OCI-LY7 (cell line): ENCODE data around the gene FAM76B. TPM values are rescaled to one million over a fixed set of nuclear protein-coding genes. Genes with fewer than 3 reads are reported as not detected.

Experiments
- BruUV-seq: library from RNA; stranded (reverse); fragments of 400-500 nt; replicated peaks from 2 replicates; lab custom pipeline; 2021; lab: Mats Ljungman, UMichigan
- CTCF ChIA-PET: fragments of 300-600 bp; sonication (Branson Sonifier 250); formaldehyde crosslinking; loops from one replicate; lab custom pipeline; 2022; ENCODE audit warnings: antibody characterized with exemption; ENCODE audit not compliant: unreplicated experiment; lab: Charles Lee
- POLR2A ChIA-PET: fragments of 300-600 bp; sonication (Branson Sonifier 250); formaldehyde crosslinking; loops from one replicate; lab custom pipeline; 2022; ENCODE audit warnings: antibody characterized with exemption; lab: Charles Lee
- DNase-seq: peaks from one replicate; pipeline ENCODE4 v3.0.0-alpha.2; 2015; ENCODE audit warnings: low spot score
- H2AFZ ChIP-seq: fragments of 200-600 bp; sonication (generic), shearing (Covaris generic); 2 replicates; pipeline ENCODE4 v1.6.1; 2014; ENCODE audit warnings: mild to moderate bottlenecking, antibody characterized with exemption, low read length, moderate library complexity
- H3K27ac ChIP-seq: fragments of 200-600 bp; sonication (generic); 2 replicates; pipeline ENCODE4 v1.5.1; 2014; ENCODE audit warnings: mixed run types, low read depth, mild to moderate bottlenecking, moderate library complexity, low read length, inconsistent platforms; ENCODE audit not compliant: poor library complexity, severe bottlenecking
- H3K36me3 ChIP-seq: fragments of 200-600 bp; sonication (generic); 2 replicates; pipeline ENCODE4 v1.6.1; 2014; ENCODE audit warnings: mild to moderate bottlenecking, antibody characterized with exemption, low read length, moderate library complexity, mixed read lengths; ENCODE audit not compliant: insufficient read depth
- H3K4me1 ChIP-seq: fragments of 200-600 bp; sonication (generic); 2 replicates; pipeline ENCODE4 v1.5.1; 2014; ENCODE audit warnings: mild to moderate bottlenecking, low read length; ENCODE audit not compliant: insufficient read depth, poor library complexity, severe bottlenecking
- H3K4me2 ChIP-seq: fragments of 200-600 bp; sonication (generic); 2 replicates; pipeline ENCODE4 v1.6.1; 2014; ENCODE audit warnings: mild to moderate bottlenecking, low read length
- H3K4me3 ChIP-seq: fragments of 200-600 bp; sonication (generic); 2 replicates; pipeline ENCODE4 v1.5.1; 2014; ENCODE audit warnings: mild to moderate bottlenecking, low read depth, low read length; ENCODE audit not compliant: poor library complexity, severe bottlenecking
- H3K79me2 ChIP-seq: fragments of 200-600 bp; sonication (generic); 2 replicates; pipeline ENCODE4 v1.6.1; 2016; ENCODE audit warnings: low read depth, mild to moderate bottlenecking, low read length, moderate library complexity, mixed read lengths; ENCODE audit not compliant: insufficient read depth
- H3K9me2 ChIP-seq: fragments of 200-600 bp; sonication (generic); 2 replicates; pipeline ENCODE4 v1.6.1; 2016; ENCODE audit warnings: mild to moderate bottlenecking, low read length, mixed read lengths; ENCODE audit not compliant: insufficient read depth
- H3K9me3 ChIP-seq: fragments of 200-600 bp; sonication (generic); 2 replicates; pipeline ENCODE4 v1.6.1; 2014; ENCODE audit warnings: mild to moderate bottlenecking, mixed run types, low read length, mixed read lengths
- H4K20me1 ChIP-seq: fragments of 200-600 bp; sonication (generic); 2 replicates; pipeline ENCODE4 v1.6.1; 2014; ENCODE audit warnings: mild to moderate bottlenecking, antibody characterized with exemption, low read length, moderate library complexity, mixed read lengths; ENCODE audit not compliant: insufficient read depth
- EZH2phosphoT487 ChIP-seq: fragments of 200-600 bp; sonication (generic); IDR thresholded peaks from 2 replicates; pipeline ENCODE4 v1.6.1; 2018; ENCODE audit warnings: low read depth, borderline replicate concordance, mild to moderate bottlenecking, mixed run types, antibody characterized with exemption, low read length, moderate library complexity, mixed read lengths
- intact Hi-C: fragments of 100-400 bp; cut with micrococcal nuclease; formaldehyde crosslinking; loops from one replicate; pipeline ENCODE4 v1.10.0; 2022; ENCODE audit not compliant: unreplicated experiment
- total RNA-seq, 2 experiments: library from RNA; depleted of rRNA in 1 of 2; stranded (reverse); fragments of >200 nt in 1 of 2; shearing (Covaris generic) in 1 of 2; gene quantifications; 2 replicates each; pipeline ENCODE4 v1.2.3, GENCODE V29; 2014 to 2022
- TF ChIP-seq, protein P1 (sequence below): fragments of 200-600 bp; sonication (generic); conservative IDR thresholded peaks from 2 replicates; pipeline ENCODE4 v1.5.1; 2014; ENCODE audit warnings: mild to moderate bottlenecking, antibody characterized with exemption, low read length, moderate library complexity, mixed read lengths

The FAM76B gene
- total RNA-seq, 2 experiments from 2014 or later: 40.9 to 53.7 TPM

DNA sequence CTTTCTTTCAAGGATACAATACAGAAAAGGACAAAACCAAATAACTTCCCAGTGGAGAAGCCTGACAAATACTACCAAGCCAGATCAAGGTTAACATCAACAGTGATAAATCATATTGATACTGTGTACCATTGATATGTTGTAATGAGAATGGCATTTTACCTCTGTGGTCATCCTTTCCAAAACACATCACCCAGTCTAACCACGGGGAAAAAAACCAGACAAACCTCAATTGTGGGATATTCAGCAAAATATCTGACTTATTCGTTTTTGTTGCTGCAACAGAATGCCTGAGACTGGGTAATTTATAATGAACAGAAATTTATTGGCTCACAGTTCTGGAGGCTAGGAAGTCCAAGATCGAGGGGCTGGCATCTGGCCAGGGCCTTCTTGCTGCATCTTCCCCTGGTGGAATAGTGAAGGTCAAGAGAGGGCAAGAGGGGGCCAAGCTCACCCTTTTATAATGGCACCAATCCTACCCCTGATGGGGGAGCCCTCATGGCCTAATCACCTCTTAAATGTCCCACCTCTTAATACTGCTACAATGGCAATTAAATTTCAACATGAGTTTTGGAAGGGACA, 66.1 kb downstream of the FAM76B start:
- DNase-seq: no peak
- no peaks in the 10 kb centered on the region for H3K79me2 ChIP-seq
- POLR2A ChIA-PET: interaction anchor here (2.0 kb wide), 1 partner anchor 12 kb away, joined by 7 read pairs; no protein-coding TSS in a partner anchor
- peaks cover 6% of the 10 kb centered on the region for H3K4me1 ChIP-seq
- no peak for TF ChIP-seq EZH2phosphoT487
- TF ChIP-seq, protein P1, sequence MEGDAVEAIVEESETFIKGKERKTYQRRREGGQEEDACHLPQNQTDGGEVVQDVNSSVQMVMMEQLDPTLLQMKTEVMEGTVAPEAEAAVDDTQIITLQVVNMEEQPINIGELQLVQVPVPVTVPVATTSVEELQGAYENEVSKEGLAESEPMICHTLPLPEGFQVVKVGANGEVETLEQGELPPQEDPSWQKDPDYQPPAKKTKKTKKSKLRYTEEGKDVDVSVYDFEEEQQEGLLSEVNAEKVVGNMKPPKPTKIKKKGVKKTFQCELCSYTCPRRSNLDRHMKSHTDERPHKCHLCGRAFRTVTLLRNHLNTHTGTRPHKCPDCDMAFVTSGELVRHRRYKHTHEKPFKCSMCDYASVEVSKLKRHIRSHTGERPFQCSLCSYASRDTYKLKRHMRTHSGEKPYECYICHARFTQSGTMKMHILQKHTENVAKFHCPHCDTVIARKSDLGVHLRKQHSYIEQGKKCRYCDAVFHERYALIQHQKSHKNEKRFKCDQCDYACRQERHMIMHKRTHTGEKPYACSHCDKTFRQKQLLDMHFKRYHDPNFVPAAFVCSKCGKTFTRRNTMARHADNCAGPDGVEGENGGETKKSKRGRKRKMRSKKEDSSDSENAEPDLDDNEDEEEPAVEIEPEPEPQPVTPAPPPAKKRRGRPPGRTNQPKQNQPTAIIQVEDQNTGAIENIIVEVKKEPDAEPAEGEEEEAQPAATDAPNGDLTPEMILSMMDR: no peak
- no peaks in the 10 kb centered on the region for H4K20me1 ChIP-seq
- CTCF ChIA-PET: no interaction called here
- H3K27ac ChIP-seq: no peak overlapping the region
- H3K9me3 ChIP-seq: no peaks in the 10 kb centered on the region
- no peak overlapping the region for H3K4me2 ChIP-seq
- intact Hi-C loops: no loop called here
- H3K9me2 ChIP-seq: no peaks in the 10 kb centered on the region
- H2AFZ ChIP-seq: no peak overlapping the region
- H3K4me3 ChIP-seq: no peak overlapping the region
- no TSS peak for BruUV-seq
- H3K36me3 ChIP-seq: no peaks in the 10 kb centered on the region

DNA sequence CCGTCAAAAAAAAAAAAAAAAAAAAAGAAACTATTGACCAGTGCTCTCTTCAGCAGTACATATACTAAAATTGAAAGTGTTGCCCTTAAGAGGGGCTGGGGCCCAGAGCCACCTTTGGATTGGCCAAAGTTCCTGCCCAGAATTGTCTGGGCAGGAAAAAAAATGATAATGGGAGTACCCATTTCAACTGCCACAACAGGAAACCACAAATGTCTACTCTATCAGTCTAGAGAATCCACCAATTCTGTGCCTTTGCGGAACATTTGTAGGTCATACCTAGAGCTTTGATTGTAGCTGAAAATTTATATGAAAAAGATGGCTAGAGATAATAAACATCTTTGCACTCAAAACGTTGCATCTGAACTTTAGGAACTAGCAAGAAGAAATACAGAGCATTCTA, 69.4 kb downstream of the FAM76B start:
- Histone ChIP-seq H3K9me3 (no peaks in the 10 kb centered on the region), H3K4me3 (no peak overlapping the region), H3K4me2 (no peak overlapping the region), H3K27ac (no peak overlapping the region), H3K4me1 (peaks cover 37% of the 10 kb centered on the region), H3K36me3 (no peaks in the 10 kb centered on the region), H3K79me2 (no peaks in the 10 kb centered on the region), H4K20me1 (no peaks in the 10 kb centered on the region), H3K9me2 (no peaks in the 10 kb centered on the region), H2AFZ (0 out of 2 replicates have a peak overlapping the region, but pooled peaks have one; percentile 15)
- ChIA-PET POLR2A (interaction anchor here (0.6 to 2.0 kb wide), 6 partner anchors 9 to 630 kb away, joined by 3 to 8 read pairs (median 4); partner anchors contain the start of gene ENDOD1), CTCF (no interaction called here)
- no TSS peak for BruUV-seq
- no peak for DNase-seq
- intact Hi-C loops: no loop called here
- TF ChIP-seq, protein P1: no peak
- no peak for TF ChIP-seq EZH2phosphoT487

Other genes starting within 250 kb of the FAM76B start
- gene CEP57, start 716 bp upstream of the FAM76B start, total RNA-seq (2014; rRNA removed; shearing (Covaris generic)): 53.5 and 57.7 TPM in 2 replicates
- 67.4 and 75.9 TPM in 2 replicates for gene CEP57, start 716 bp upstream of the FAM76B start, total RNA-seq (2022)
- 0.57 and 0.79 TPM in 2 replicates for gene MTMR2, start 134.3 kb upstream of the FAM76B start, total RNA-seq (2014; rRNA removed; shearing (Covaris generic))
- 11.4 and 13.0 TPM in 2 replicates for gene MTMR2, start 134.3 kb upstream of the FAM76B start, total RNA-seq (2022)